Midbrain (tissue), 1 donor: Measurements from ENCODE around the gene MYH14.

Experiments used
- DNase-seq: peaks from one replicate; lab custom pipeline; 2025; lab: John Stamatoyannopoulos, UW

The MYH14 gene

DNA sequence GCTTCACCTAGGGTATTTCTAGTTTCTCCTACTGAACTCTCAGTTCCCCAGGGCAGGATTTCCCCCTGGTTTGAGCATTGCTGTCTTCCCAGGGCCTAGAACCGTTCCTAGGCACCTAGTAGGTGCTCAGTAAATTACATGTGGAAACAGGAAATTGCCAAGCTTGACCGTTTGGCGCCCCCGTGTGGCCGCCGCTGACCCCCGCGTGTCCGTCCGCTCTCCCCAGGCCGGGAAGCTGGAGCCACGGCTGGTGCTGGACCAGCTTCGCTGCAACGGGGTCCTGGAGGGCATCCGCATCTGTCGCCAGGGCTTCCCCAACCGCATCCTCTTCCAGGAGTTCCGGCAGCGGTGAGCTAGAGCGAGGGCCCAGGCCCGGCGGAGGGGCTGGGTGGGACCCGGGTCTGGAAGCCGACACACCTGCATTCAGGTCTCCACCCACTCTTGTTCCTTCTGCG lies 55.5 kb downstream of the MYH14 start:
- DNase-seq, result no peak

DNA sequence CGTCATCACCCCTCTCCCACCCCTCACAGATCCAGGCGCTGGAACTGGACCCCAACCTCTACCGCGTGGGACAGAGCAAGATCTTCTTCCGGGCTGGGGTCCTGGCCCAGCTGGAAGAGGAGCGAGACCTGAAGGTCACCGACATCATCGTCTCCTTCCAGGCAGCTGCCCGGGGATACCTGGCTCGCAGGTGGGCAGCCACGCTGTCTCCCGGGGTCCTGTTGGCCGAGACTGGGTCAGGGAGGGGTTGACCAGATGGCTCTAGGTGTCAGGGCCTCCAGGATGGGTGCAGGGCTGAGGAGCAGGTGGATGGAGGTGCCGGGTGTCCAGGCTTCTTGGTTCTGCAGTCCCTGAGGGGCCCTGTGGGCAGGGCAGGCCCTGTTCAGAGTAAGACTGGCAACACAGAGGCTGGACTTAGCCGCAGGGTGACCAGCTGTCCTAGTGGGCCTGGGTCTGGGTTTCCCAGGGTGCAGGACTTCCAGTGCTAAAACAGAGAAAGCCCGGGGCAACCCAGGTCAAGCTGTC lies 58.1 kb downstream of the MYH14 start:
- DNase-seq, result no peak

- no peak for DNase-seq
Measured at GRCh38 chr19:50263176-50263575, 59.8 kb downstream of the MYH14 start.

GRCh38 chr19:50264483-50265186 lies 61.2 kb downstream of the MYH14 start:
- no peak for DNase-seq

DNA sequence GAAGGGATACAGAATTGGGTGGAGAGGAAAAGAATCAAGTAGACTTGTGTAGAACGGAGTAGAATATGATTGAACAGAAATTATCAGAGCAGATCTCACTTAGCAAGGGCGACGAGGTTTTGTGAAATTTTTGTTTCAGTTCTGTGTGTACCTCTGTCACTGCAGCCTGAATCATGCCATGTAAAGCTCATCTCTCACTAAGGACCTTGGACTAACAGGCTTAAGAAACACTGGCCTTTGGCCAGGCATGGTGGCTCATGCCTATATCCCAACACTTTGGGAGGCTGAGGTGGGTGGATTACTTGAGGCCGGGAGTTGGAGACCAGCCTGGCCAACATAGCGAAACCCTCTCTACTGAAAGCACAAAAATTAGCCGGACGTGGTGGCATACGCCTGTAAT lies 62.6 kb downstream of the MYH14 start:
- no peak for DNase-seq

- no peak for DNase-seq
Measured at GRCh38 chr19:50266896-50267295, 63.5 kb downstream of the MYH14 start.

- no peak for DNase-seq
Measured at GRCh38 chr19:50268041-50268440, 64.6 kb downstream of the MYH14 start.

DNA sequence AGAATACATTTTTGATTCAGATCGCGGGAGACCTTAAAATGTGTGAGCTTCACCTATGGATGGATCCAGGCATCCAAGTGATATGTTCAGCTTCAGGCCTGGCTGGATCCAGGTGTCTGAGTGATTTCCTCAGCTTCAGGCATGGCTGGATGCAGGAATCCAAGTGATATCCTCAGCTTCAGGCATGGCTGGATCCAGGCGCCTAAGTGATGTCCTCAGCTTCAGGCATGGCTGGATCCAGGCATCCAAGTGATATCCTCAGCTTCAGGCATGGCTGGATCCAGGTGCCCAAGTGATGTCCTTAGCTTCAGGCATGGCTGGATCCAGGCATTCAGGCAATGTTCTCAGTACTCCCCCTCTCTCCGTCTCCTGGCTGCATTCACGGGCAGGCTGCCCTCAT lies 65.1 kb downstream of the MYH14 start:
- no peak for DNase-seq

DNA sequence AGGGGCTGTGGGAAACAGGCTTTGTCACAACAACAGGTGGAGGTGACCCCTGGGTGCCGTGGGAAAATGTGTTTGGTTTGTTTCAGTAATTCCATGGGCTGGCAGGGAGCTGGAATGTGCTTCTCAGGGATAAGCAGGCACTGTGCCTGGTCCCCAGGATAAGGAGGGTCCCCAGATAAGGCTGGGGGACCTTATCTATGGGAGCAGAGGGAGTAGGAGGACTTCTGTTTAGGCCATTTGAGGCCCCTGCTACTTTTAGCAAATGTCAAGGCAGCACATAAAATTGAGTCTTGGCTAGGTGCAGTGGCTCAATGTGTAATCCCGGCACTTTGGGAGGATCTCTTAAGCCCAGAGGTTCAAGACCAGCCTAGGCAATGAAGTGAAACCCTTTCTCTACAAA lies 66.2 kb downstream of the MYH14 start:
- no peak for DNase-seq

DNA sequence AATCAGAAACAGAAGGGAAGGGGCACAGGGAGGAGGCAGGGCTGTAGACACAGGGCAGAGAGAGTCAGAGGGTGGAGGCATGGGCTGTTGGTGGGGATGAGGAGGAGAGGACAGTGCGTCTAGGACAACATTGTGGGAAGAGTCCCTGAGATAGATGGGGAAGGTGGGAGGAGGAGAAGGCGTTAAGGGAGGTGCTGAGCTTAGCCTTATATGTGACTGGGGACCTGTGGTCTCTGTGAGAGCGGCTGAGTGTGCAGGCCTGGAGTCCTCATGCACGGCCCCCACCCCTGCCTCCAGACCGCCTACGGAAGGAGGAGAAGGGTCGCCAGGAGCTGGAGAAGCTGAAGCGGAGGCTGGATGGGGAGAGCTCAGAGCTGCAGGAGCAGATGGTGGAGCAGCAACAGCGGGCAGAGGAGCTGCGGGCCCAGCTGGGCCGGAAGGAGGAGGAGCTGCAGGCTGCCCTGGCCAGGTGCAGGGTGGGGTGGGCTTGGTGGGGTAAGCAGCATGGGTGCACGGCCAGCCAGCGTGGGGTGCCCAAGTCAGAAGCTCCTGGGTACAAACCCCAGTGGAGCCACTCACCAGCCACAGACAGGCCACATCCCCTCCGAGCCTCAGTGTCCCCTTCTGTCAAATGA lies 69.0 kb downstream of the MYH14 start:
- DNase-seq, result no peak

DNA sequence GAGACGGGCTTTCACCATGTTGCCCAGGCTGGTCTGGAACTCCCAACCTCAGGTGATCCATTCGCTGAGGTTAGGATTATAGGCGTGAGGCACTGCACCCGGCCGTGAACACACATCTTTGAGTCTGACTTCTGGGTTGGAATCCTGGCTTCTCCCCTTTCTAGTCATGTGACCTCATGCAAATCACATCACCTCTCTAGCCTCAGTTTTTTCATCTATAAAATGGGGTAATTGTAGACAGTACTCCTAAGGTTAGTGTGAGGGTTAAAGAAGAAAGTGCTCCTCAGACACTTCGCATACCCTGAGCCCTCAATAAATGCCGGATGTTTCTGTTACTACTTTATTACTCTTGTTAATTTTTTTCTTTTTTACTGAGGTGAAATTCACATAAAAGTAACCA lies 70.4 kb downstream of the MYH14 start:
- DNase-seq, result no peak

GRCh38 chr19:50275577-50276368 lies 72.4 kb downstream of the MYH14 start:
- no peak for DNase-seq

DNA sequence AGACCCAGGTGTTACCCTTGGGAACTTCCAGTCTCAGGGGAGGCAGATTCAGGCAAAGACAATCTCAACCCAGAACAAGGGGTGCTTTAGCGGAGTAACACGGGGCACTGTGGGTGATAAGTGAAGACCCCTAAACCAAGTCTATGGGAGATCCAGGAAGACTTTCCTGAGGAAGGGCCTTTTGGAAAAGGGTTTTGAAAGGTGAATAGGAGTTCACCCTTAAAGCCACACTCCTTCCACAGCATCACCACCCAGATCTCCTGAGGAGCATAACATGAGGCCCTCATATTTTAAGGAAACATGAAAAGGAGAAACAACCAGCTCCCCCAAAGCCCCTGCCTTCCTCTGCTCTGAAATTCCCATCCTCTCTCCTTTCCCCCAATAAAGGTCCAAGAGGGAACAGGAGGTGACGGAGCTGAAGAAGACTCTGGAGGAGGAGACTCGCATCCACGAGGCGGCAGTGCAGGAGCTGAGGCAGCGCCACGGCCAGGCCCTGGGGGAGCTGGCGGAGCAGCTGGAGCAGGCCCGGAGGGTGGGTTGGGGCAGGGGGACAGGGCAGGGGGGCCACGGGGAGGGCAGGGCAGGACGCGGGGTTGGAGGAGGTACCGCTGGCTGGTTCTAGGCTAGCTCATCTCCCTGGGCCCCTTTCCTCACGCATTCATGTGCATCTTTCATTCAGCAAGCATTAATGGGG lies 73.1 kb downstream of the MYH14 start:
- no peak for DNase-seq

GRCh38 chr19:50277966-50278580 lies 74.7 kb downstream of the MYH14 start:
- no peak for DNase-seq

DNA sequence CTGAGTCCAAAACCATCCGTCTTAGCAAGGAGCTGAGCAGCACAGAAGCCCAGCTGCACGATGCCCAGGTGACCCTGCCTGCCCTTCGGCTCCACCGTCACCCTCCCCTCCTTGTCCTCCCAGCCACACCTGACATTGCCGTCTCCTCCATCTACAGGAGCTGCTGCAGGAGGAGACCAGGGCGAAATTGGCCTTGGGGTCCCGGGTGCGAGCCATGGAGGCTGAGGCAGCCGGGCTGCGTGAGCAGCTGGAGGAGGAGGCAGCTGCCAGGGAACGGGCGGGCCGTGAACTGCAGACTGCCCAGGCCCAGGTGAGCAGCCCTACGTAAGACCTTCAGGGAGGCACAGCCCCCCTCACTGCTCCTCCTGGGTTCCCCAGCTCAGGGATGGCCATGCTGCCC lies 76.7 kb downstream of the MYH14 start:
- no peak for DNase-seq

DNA sequence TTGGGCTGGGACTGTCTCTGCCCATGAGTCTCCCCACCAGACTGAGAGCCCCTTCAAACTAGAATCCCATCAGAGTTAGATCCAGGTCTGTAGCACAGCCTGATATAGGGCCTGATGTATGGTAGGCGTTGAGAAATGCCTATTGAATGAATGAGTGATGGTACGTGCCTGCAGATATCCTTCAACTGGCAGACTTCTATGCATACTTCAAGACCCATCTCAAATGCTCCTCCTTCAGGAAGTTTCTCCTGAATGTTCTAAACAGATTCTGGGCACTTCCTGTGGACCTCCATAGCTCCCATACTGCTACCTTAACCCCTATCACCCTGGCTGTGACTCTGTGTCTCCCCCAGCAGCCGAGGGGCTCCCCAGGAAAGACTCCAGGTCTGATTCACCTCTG lies 77.6 kb downstream of the MYH14 start:
- DNase-seq, result no peak

DNA sequence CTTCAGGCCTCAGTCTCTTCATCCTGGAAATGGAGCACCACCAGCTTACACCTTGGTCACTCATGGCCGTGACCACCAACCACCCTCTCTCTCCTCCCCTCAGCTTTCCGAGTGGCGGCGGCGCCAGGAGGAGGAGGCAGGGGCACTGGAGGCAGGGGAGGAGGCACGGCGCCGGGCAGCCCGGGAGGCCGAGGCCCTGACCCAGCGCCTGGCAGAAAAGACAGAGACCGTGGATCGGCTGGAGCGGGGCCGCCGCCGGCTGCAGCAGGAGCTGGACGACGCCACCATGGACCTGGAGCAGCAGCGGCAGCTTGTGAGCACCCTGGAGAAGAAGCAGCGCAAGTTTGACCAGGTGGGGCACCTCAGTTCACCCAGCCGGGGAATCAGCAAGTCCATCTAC lies 78.1 kb downstream of the MYH14 start:
- DNase-seq, result no peak

GRCh38 chr19:50285833-50286232 lies 82.4 kb downstream of the MYH14 start:
- DNase-seq, result no peak

DNA sequence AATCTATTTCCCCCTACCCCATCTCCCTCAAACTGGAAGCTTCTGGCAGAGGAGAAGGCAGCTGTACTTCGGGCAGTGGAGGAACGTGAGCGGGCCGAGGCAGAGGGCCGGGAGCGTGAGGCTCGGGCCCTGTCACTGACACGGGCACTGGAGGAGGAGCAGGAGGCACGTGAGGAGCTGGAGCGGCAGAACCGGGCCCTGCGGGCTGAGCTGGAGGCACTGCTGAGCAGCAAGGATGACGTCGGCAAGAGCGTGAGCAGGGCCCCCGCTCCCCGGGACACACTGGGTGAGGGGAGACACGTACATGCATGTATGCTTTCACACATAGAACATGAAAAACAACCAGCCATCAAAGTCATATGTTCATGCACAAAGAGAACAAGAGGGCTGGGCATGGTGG lies 83.0 kb downstream of the MYH14 start:
- DNase-seq, result no peak

DNA sequence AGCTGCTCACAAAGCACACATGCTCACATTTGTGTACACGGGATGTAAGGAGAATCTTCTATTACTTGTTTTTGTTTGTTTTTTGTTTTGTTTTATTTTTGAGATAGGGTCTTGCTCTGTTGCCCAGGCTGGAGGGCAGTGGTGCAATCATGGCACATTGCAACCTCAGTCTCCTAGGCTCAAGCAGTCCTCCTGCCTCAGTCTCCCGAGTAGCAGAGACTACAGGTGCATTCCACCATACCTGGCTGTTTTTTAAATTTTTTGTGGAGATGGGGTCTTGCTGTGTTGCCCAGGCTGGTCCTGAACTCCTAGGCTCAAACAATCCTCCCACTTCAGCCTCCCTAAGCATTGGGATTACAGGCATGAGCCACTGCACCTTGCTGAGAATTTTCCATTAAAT lies 83.9 kb downstream of the MYH14 start:
- no peak for DNase-seq

DNA sequence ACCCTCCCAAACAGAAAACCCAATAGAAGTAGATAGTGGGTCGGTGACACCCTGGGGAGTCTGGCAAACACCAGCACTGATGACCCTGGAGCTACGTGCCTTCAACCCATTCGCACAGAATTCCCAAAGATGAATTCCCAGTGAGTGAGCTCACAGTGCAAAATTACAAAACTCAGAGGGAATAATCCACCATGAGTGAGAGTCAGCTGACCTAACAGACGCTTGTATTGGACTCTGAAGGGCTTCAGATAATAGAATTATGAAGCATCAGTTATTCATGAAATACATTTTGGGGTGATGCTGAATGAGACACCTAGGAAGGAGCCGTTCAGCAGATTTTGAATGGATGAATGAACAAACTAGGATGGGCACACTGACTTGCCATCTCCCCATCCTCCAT lies 85.5 kb downstream of the MYH14 start:
- no peak for DNase-seq

- DNase-seq, result no peak
Measured at GRCh38 chr19:50290011-50290410, 86.6 kb downstream of the MYH14 start.
